CD14-positive monocyte (primary cell): ENCODE measurements around the gene AADACL3. TPM values are rescaled to one million over a fixed set of nuclear protein-coding genes. Genes with fewer than 3 reads are reported as not detected.
"Not testable (repeated sequence)": the region's sequence is repeated elsewhere in the genome, so short reads cannot be mapped to it uniquely, and the experiment has no call there.

Experiments
- DNase-seq, 3 donors: peaks; one replicate each; pipeline ENCODE4 v3.0.0-alpha.2; 2011 to 2022
- H2AFZ ChIP-seq: 2 replicates; pipeline ENCODE4 v1.6.0; 2012; ENCODE audit warnings: mild to moderate bottlenecking, low read depth, low read length, inconsistent platforms; ENCODE audit not compliant: insufficient read depth, poor library complexity, severe bottlenecking
- H3K27ac ChIP-seq, 2 donors: 1 replicate in 1 of 2; 2 replicates in 1 of 2; pipeline ENCODE4 v1.5.1; 2012 to 2013; ENCODE audit warnings: low read length in 2 of 2, control low read depth in 1 of 2, inconsistent platforms in 1 of 2, low read depth in 1 of 2, mild to moderate bottlenecking in 1 of 2
- H3K27me3 ChIP-seq, 2 donors: one replicate each; pipeline versions ENCODE4 v1.6.0 to v1.6.1; 2011 to 2013; ENCODE audit warnings: low read length in 2 of 2; ENCODE audit not compliant: control insufficient read depth in 2 of 2, insufficient read depth in 2 of 2
- H3K36me3 ChIP-seq, 2 donors: replicated peaks in 1 of 2; 1 replicate in 1 of 2; 2 replicates in 1 of 2; pipeline versions ENCODE4 v1.5.1 to v1.6.1; 2012 to 2013; ENCODE audit warnings: low read length in 2 of 2, control low read depth in 1 of 2, inconsistent platforms in 1 of 2, mild to moderate bottlenecking in 1 of 2; ENCODE audit not compliant: insufficient read depth in 2 of 2, control insufficient read depth in 1 of 2
- H3K4me1 ChIP-seq, 2 donors: 1 replicate in 1 of 2; 2 replicates in 1 of 2; pipeline versions ENCODE4 v1.5.1 to v1.6.1; 2012 to 2013; ENCODE audit warnings: low read length in 2 of 2, control low read depth in 1 of 2, inconsistent platforms in 1 of 2, mild to moderate bottlenecking in 1 of 2, moderate library complexity in 1 of 2; ENCODE audit not compliant: insufficient read depth in 2 of 2, control insufficient read depth in 1 of 2
- H3K4me2 ChIP-seq: replicated peaks from 2 replicates; pipeline ENCODE3; 2012; ENCODE audit warnings: low read length, moderate library complexity, mild to moderate bottlenecking; ENCODE audit not compliant: poor library complexity, severe bottlenecking; ENCODE audit errors: extremely low read depth
- H3K4me3 ChIP-seq, 3 experiments: fragments of 200-600 bp in 1 of 3; sonication (generic) in 1 of 3; replicated peaks in 1 of 3; 1 replicate in 2 of 3; 2 replicates in 1 of 3; pipeline ENCODE4 v1.5.1; 2011 to 2013; ENCODE audit warnings: low read length in 3 of 3, mild to moderate bottlenecking in 3 of 3, control low read depth in 2 of 3, low read depth in 2 of 3, inconsistent platforms in 1 of 3, moderate library complexity in 1 of 3
- H3K79me2 ChIP-seq: 2 replicates; pipeline ENCODE4 v1.6.0; 2012; ENCODE audit warnings: mild to moderate bottlenecking, control low read depth, inconsistent platforms, low read length, moderate library complexity; ENCODE audit not compliant: insufficient read depth
- H3K9ac ChIP-seq: 2 replicates; pipeline ENCODE4 v1.6.0; 2017; ENCODE audit warnings: low read length, mild to moderate bottlenecking; ENCODE audit not compliant: insufficient read depth, poor library complexity, severe bottlenecking
- H3K9me3 ChIP-seq, 2 donors: replicated peaks in 1 of 2; 1 replicate in 1 of 2; 2 replicates in 1 of 2; pipeline versions ENCODE4 v1.5.1 to v1.6.1; 2012 to 2013; ENCODE audit warnings: low read length in 2 of 2, control low read depth in 1 of 2; ENCODE audit not compliant: control insufficient read depth in 1 of 2, insufficient read depth in 1 of 2
- H4K20me1 ChIP-seq: 2 replicates; pipeline ENCODE4 v1.6.0; 2012; ENCODE audit warnings: mild to moderate bottlenecking, low read length, control low read depth, moderate library complexity; ENCODE audit not compliant: insufficient read depth
- H3K27ac Mint-ChIP-seq, 7 donors: one replicate each; pipeline ENCODE4 v1.8.0; 2020; ENCODE audit warnings: mild to moderate bottlenecking in 7 of 7, mixed read lengths in 7 of 7, moderate library complexity in 6 of 7, inconsistent platforms in 2 of 7
- H3K27me3 Mint-ChIP-seq, 3 donors: one replicate each; pipeline ENCODE4 v1.8.0; 2021 to 2022; ENCODE audit warnings: low read depth in 3 of 3, mild to moderate bottlenecking in 3 of 3, mixed read lengths in 3 of 3, moderate library complexity in 3 of 3, inconsistent platforms in 1 of 3
- H3K36me3 Mint-ChIP-seq, 2 donors: one replicate each; pipeline ENCODE4 v1.8.0; 2020; ENCODE audit warnings: mixed read lengths in 2 of 2, inconsistent platforms in 1 of 2, mild to moderate bottlenecking in 1 of 2
- H3K4me1 Mint-ChIP-seq: one replicate; pipeline ENCODE4 v1.8.0; 2020; ENCODE audit warnings: mild to moderate bottlenecking, mixed read lengths
- H3K4me3 Mint-ChIP-seq, 2 donors: one replicate each; pipeline ENCODE4 v1.8.0; 2020; ENCODE audit warnings: mild to moderate bottlenecking in 2 of 2, mixed read lengths in 2 of 2, moderate library complexity in 1 of 2
- H3K9me3 Mint-ChIP-seq, 7 donors: one replicate each; pipeline ENCODE4 v1.8.0; 2020 to 2022; ENCODE audit warnings: mixed read lengths in 7 of 7, mild to moderate bottlenecking in 6 of 7, moderate library complexity in 6 of 7, inconsistent platforms in 2 of 7
- WGBS: methylation state at CpG from one replicate; pipeline ENCODE4 v1.1.5; 2013; ENCODE audit warnings: missing lambda C conversion rate; ENCODE audit not compliant: insufficient coverage; 5-methylcytosine and 5-hydroxymethylcytosine counted together
- intact Hi-C, 2 donors: fragments of 100-400 bp; cut with micrococcal nuclease; formaldehyde crosslinking; loops; one replicate each; pipeline versions ENCODE4 v1.15.0 to v1.15.1; 2023
- polyA plus RNA-seq, 3 donors: library from polyadenylated mRNA; depleted of rRNA in 1 of 3; unstranded in 2 of 3; stranded (reverse) in 1 of 3; fragments of 300-500 nt in 2 of 3; fragments of >200 nt in 1 of 3; fragmentation: Illumina TruSeq in 2 of 3; gene quantifications; 1 replicate in 2 of 3; 2 replicates in 1 of 3; pipeline ENCODE4 v1.2.3, GENCODE V29; 2012 to 2021
- TF ChIP-seq, protein P1 (sequence below): fragments of 200-600 bp; IDR thresholded peaks from one replicate; pipeline ENCODE4 v1.8.0; 2022; ENCODE audit warnings: antibody characterized with exemption, mild to moderate bottlenecking

The AADACL3 gene
- polyA plus RNA-seq, 3 donors: not detected

- intact Hi-C loops: no loop called here
Measured at GRCh38 chr1:12712929-12713328, 3.0 kb upstream of the AADACL3 start.

DNA sequence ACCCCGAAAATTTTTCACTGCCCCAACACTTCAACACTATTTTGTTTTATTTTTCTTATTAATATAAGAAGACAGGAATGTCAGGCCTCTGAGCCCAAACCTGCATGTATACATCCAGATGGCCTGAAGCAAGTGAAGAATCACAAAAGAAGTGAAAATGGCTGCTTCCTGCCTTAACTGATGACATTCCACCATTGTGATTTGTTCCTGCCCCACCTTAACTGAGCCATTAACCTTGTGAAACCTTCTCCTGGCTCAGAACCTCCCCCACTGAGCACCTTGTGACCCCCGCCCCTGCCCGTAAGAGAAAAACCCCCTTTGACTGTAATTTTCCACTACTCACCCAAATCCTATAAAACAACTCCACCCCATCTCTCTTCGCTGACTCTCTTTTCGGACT, 2.3 kb upstream of the AADACL3 start:
- H3K4me3 Mint-ChIP-seq, H3K27ac ChIP-seq, H3K9ac ChIP-seq, DNase-seq, H2AFZ ChIP-seq, H3K36me3 ChIP-seq, H3K4me1 Mint-ChIP-seq, H3K4me1 ChIP-seq, H3K4me3 ChIP-seq, H3K27ac Mint-ChIP-seq, H3K36me3 Mint-ChIP-seq, H3K79me2 ChIP-seq, H3K27me3 ChIP-seq, H4K20me1 ChIP-seq, intact Hi-C loops, H3K9me3 Mint-ChIP-seq, H3K4me2 ChIP-seq, H3K9me3 ChIP-seq: not testable (repeated sequence)
- H3K27me3 Mint-ChIP-seq: peaks cover 7 to 11% (median 7%) of the 10 kb centered on the region in 3 donors
- 95% methylated on average over 4 of the region's 5 CpGs for WGBS

More at GRCh38 chr1:12712929-12713328, 3.0 kb upstream of the AADACL3 start:
- H3K4me2 ChIP-seq: no peak overlapping the region
- 100% methylated on average over 6 of the region's 8 CpGs for WGBS
- no peak overlapping the region for H2AFZ ChIP-seq
- H3K9ac ChIP-seq: no peak overlapping the region
- TF ChIP-seq, protein P1, sequence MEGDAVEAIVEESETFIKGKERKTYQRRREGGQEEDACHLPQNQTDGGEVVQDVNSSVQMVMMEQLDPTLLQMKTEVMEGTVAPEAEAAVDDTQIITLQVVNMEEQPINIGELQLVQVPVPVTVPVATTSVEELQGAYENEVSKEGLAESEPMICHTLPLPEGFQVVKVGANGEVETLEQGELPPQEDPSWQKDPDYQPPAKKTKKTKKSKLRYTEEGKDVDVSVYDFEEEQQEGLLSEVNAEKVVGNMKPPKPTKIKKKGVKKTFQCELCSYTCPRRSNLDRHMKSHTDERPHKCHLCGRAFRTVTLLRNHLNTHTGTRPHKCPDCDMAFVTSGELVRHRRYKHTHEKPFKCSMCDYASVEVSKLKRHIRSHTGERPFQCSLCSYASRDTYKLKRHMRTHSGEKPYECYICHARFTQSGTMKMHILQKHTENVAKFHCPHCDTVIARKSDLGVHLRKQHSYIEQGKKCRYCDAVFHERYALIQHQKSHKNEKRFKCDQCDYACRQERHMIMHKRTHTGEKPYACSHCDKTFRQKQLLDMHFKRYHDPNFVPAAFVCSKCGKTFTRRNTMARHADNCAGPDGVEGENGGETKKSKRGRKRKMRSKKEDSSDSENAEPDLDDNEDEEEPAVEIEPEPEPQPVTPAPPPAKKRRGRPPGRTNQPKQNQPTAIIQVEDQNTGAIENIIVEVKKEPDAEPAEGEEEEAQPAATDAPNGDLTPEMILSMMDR: no peak
- H3K36me3 ChIP-seq: no peaks in the 10 kb centered on the region
- Mint-ChIP-seq H3K27me3 (peaks cover 7 to 11% (median 8%) of the 10 kb centered on the region in 3 donors), H3K36me3 (no peaks in the 10 kb centered on the region), H3K9me3 (no peaks in the 10 kb centered on the region), H3K4me1 (peaks cover 7% of the 10 kb centered on the region), H3K4me3 (no peak overlapping the region), H3K27ac (no peak overlapping the region)
- no peaks in the 10 kb centered on the region for H3K27me3 ChIP-seq
- H3K9me3 ChIP-seq: no peaks in the 10 kb centered on the region
- H4K20me1 ChIP-seq: no peaks in the 10 kb centered on the region
- H3K4me1 ChIP-seq: no peaks in the 10 kb centered on the region
- H3K27ac ChIP-seq: no peak overlapping the region
- H3K4me3 ChIP-seq: no peak overlapping the region
- no peaks in the 10 kb centered on the region for H3K79me2 ChIP-seq
- DNase-seq: no peak
